DMS114 treated with DMSO at 0.1 percent for 48 hours (cell line): ENCODE measurements around the gene SURF2.
"Not testable (repeated sequence)": the region's sequence is repeated elsewhere in the genome, so short reads cannot be mapped to it uniquely, and the experiment has no call there.

Source experiments
- DNase-seq: peaks from one replicate; lab custom pipeline; 2025; ENCODE audit not compliant: unreplicated experiment; lab: John Stamatoyannopoulos, UW

Gene SURF2

DNA sequence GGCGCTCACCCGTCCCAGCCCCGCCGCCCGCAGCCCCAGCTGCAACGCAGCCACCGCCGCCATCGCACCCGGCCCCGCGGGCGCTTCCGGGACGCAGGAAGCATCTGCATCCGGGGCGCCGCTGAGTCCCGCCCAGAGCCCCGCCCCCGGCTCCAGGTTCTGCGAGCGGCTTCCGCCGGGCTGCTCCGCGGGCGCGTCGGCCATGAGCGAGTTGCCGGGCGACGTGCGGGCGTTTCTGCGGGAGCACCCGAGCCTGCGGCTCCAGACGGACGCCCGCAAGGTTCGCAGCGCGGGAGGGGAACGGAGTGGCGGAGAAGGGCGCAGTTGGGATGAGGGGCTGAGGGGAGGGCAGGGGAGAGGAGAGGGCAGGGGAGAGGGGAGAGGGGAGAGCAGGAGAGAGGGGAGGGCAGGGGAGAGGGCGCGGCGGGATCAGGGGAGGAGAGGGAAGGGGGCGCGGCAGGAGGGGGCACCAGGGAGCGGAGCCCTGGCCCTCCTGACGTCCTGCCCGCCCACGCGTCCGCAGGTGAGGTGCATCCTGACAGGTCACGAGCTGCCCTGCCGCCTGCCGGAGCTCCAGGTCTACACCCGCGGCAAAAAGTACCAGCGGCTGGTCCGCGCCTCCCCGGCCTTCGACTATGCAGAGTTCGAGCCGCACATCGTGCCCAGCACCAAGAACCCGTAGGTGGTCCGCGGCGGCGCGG is at the start of gene SURF2, which contains the start of gene SURF1:
SURF2 (plus strand) TSS at position 160 of the 701 bp plus-strand sequence; CDS start at position 203, 43 bp downstream.
SURF1 (minus strand) TSS at position 97 of the 701 bp plus-strand sequence; CDS start at position 63, 34 bp downstream.
- DNase-seq = peak; percentile 22

DNA sequence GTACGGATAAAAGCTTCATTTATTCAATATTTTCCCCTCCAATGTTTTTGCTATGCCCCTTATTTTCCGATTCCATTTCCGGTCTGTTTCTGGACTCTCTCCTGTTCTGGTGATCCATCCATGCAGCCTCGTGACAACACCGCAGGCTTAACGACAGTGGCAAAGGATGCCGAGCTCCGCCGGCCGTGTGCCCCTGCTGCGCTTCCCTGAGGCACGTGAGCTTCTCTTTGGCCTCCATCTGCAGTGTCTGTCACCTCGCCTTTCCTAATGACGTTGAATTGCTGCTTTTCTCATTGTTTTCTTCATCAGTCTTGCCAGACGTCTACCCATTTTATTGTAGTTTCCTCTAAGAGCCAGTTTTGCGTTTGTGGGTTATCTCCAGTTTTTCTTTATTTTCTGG is 49.0 kb upstream of the SURF2 start:
- DNase-seq = no peak

DNA sequence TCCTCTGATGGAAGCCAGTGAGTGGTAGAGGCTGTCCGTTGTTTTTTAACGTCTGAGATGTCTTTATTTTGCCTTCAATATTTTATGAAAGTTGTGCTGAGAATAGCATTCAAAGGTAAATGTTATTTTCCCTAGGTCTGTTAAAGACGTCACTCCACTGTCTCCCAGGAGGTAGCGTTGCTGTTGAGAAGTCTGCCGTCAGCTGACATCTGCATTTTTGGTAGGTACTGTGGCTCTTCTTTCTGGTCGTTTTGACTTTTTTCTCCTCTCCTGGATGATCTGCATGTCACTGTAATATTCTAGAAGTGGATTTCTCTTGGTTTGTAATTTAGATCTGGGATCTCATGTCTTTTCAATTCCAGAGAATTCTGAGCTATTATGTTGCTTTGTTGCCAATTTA is 46.7 kb upstream of the SURF2 start:
- DNase-seq = no peak

DNA sequence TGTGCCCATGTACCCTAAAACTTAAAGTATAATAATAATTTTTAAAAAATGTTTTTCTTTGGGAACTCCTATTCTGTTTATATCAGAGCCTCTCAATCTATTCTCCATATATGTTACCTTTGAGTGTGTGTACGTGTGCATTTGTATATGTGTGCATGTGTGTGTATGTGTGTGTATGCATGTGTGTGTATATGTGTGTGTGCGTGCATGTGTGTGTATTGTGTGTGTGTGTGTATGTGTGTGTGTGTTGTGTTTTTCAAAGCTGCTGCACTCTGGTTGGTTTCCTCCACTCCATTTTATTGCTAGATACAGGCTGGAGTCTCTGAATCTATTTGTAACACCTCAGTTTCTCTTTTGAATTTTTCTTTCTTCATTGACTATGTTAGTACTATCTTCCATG is 40.4 kb upstream of the SURF2 start:
- DNase-seq = no peak

DNA sequence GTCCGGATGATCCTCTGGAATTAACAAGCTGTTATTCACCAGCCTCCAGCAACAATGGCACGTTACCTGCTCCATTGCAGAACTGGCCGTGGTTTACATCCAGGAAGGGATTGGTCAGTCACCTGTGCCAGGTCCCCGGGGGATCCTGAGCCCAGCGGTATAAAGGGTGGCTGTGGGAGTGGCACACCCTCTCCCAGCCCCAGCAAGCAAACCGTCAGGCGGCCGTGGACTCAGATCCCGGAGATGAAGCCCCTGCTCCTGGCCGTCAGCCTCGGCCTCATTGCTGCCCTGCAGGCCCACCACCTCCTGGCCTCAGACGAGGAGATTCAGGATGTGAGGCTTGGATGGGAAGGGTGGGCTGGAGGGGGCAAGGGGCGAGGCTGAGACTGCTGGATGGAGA is 38.8 kb upstream of the SURF2 start:
- not testable (repeated sequence) for DNase-seq

DNA sequence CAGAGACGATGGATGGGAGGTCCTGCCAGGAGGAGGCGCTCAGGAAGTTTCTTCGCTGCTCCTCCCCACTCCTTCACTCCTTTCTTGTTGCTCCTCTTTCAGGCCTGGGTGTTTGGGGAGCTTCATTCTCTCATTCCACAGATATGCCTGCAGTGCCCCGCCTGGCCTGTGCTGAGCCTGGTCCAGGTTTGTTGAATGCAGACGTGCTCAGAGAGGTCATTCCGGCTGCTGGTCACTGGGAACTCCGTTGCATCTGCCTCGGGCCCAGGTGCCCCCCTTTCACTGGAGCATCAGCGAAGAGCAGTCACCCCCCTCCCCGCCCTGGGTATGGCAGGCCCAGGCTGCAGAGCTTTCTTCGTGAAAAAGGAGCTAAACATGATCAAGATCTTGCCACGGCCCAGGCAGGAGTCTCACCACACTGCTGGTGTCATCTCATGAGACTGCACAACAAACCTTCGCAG is 35.9 kb upstream of the SURF2 start:
- no peak for DNase-seq

DNA sequence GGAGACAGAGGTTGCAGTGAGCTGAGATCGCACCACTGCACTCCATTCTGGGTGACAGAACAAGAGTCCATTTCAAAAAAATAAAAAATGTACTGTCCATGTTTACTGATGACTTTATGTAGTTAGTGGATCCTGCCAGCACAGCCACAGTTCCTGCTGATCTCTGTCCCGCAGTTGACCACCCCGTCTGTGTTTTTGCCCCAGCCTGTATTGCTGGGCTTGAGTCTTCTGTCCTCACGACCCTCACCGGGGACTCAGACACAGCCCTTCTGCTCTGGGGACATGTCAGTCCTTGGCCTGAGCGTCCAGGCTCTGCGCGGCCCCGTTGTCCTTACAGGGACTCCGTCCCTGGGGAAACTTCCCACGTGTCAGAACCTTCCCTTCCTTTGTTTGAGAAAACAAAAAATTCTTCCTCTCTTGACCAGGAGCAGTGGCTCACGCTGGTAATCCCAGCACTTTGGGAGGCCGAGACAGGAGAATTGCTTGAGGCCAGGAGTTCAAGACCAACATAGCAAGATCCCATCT is 34.9 kb upstream of the SURF2 start:
- no peak for DNase-seq

DNA sequence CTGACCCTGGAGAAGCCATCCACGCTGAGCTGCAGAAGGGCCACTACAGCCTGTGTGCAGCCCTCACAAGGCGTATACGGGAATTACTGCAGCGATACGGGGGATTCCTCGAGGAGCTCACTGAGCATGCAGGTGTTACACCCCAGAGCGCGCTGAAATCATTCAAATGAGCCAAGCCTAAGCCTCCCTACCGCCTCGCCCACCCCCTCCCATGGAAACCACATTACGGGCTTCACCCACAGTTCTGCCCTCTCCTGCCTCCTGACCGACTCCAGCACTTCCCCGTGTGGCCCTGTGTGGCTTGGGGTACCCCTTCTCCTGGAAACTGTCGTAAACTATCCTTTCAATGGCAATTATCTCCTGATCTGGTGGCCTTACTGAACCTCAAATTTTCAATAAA is 33.6 kb upstream of the SURF2 start:
- DNase-seq = no peak

DNA sequence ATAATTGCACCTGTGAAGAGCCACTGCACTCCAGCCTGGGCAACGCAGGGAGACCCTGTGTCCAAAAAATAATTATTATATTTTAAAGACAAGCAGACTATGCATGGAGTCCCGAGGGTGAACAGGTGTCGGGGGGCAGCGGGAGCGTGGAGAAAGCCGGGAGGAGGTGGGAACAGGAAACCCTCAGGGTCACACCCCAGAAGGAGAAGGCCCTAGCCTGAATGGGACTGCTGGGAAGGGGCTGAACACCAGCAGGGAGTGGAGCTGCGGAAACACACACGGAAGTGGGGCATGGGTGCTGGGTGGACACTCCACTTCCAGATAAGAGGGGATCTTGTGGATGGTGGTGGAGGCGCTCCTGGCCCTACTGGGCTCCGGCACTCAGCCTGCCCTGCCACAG is 33.1 kb upstream of the SURF2 start:
- no peak for DNase-seq

DNA sequence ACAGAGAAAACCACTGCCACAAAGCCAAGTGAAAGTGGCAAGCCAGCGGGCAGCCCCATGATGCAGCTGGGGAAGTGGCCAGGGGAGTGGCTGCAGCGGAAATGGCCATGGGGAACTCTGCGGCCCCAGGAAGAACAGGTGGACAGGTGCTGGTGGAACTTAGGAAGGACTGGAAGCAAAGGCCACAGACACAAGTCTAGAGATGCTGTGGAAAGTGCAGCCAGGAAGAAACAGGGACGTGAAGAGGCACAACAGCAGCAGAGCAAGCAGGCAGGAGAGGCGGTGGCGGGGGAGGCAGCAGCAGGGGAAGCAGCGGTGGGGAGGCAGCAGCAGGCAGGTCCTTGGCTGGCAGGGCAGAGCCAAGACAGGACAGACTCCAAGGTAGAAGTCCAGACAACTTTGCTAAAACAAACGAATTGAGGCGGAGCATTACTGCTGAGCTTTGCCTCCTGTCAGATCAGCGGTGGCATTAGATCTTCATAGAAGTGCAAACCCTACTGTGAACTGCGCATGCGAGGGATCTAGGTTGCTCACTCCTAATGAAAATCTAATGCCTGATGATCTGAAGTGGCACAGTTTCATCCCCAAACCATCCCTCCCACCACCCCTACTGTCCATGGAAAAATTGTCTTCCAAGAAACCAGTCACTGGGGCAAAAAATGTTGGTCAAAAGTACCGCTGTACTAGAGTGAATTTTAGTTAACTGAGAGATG is 32.2 kb upstream of the SURF2 start:
- DNase-seq = no peak

DNA sequence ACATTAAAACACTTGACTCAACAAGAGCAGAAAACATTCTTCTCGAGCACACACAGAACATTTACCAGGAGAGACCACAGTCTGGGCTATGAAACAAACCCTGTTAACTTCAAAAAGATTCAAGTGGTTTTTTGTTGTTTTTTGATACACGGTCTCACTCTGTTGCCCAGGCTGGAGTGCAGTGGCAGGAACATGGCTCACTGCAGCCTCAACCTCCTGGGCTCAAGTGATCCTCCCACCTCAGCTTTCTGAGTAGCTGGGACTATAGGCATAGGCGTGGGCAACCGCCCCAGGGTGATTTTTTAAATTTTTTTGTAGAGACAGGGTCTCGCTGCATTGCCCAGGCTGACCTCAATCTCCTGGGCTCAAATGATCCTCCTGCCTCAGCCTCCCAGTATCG is 29.3 kb upstream of the SURF2 start:
- not testable (repeated sequence) for DNase-seq

DNA sequence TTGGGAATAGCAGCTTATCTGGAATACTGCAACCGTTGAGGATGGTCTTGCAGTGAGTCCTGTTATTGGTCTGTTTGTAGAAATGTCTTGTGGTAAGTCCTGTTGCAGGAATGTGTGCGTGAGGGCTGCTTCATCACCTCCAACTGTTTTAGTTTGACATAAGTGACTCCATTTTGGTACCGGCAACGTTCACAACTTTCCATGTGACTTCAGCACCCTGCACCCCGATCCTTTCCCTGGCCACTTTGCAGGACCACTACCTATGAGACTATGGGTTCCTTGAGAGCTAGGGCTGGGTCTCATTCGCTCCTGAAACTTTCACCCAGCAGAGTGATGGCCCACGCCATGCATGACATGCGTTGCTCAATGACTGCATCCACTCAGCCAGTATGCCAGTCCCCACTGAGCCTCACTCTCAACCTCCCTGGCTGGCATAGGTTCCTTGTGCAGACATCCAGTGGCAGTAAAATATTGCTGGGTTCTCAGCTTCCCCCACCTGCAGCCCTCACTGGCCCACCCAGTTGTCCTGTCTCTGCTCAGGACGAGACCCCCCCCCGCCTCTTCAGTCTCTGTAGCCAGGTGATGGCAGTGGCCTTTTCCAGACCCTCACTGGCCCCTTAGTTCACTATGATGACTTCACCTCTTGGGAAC is 28.4 kb upstream of the SURF2 start:
- no peak for DNase-seq

DNA sequence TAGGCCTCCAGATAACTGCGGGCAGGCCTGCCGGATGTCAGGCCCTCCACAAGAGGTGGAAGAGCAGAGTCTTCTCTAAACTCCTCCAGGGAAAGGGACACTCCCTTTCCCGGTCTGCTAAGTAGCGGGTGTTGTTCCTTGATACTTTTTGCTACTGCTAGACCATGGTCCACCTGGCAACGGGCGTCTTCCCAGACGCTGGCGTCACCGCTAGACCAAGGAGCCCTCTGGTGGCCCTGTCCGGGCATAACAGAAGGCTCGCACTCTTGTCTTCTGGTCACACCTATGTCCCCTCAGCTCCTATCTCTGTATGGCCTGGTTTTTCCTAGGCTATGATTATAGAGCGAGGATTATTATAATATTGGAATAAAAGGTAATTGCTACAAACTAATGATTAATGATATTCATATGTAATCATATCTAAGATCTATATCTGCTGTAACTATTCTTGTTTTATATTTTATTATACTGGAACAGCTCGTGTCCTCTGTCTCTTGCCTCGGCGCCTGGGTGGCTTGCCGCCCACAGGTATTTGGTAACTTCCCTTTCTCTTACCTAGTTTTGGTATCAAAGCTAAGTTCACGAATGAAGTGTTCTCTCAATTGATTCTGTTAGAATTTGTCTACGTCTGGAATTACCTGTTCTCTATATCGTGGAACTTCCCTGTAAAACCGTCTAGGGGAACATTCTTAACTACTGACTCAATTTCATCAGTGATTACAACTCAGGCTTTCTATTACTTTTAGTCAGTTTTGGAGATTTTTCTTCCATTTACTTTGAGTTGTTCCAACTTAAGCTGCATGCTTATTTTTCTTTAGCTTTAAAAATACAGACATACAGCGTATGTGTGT is 26.8 kb upstream of the SURF2 start:
- not testable (repeated sequence) for DNase-seq

DNA sequence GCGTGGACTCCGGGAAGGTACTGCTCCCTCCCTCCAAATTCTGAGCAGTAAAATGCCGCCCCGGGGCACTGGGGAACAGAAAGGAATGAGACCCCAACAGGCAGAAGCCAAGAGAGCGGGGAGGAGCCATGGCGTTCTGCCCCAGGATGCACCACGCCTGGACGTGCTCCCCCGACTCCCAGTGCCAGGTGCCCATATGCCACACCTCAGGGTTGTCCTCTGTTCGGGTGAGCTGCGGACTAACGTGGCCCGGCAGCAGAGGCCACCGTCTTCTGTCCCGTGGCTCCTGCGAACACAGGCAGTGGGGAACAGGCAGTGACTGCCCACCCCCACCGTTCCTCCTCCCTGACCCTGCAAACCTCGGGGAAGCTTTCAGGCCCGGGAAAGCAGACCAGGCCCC is 25.1 kb upstream of the SURF2 start:
- DNase-seq = no peak

DNA sequence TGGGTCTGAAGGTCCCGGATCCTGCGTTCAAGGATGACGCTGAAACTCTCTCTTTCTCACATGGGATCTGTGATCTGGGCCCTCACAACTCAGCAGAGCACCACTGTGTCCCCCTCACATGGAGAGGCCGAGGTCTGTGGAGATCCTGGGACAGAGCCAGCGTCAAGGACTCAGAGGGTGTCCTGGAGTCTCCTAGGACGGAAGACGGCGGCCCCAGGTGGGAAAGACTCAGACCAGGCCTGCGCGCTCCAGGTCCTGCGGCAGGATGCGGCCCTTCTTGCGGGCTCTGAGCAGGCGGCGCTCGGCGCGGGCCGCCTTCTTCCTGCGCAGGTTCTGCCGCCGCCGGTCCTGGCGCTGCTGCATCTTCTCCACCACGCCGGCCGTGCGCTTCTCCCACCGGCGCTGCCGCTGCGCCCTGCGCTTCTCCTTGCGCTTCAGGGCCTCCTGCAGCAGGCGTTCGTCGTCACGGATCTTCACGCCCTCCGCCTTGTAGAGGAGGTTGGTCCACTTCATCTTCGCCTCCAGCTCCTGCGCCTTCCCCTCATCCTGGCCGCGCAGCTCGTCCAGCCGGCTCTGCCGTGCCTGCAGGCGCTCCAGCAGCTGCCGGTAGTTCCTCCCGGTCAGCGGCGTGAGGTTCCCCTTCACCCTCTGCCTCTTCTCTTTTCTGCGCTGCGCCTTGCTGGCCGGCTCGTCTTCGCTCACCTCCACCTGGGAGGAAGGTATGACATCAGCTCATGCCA is 24.5 kb upstream of the SURF2 start:
- DNase-seq = no peak

DNA sequence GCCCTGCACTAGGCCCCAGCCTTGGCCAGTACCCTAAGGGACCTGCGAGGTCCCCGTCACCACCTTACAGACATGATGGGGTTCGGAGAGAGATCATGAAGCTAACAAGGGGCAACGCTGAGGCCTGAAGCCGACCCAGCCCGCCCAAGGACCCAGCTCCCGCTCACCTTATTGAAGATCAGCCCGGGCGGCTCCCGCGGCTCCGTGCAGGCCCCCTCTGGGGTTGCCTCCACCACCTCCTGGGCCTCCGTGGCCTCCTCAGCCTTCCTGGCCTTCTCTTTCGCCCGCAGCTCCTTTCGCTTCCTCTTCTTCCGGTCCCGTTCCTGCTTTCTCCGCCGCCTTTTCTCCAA is 24.0 kb upstream of the SURF2 start:
- DNase-seq = no peak

DNA sequence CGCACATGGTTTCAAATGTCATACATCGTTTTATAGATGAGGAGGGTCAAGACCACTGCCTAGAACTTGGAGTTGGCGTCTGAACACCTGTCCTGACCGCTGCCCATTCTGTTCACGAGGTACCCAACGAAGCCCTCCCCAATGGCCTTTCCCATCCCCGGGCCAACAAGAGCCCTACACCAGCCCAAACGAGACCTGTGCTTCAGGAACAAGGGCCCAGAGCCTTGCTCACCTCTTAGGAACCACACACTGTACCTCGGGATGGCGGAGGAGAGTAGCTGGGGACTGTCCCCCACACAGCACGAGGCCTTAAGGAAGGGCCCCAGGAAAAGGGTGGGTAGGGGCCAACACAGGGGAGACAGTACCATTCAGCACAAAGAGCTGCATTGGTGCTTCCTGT is 23.3 kb upstream of the SURF2 start:
- DNase-seq = no peak

DNA sequence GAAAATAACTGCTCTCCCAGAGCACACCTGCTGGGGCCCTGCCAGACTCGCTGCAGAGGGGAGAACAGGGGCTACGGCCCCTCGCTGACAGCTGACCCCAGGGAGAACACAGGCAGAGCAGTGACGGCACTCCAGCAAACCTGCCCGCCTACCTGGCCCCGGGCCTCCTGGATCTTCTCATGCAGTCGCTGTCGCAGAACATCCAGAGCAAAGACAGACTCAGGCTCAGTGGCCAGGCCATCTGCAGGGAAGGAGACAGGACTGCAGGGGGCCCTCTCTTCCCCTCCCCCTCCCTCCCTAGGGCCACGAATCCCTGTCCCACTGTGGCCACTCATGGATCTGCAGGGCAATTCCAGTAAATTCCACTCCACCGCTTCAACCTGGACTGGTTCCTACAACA is 22.8 kb upstream of the SURF2 start:
- DNase-seq = no peak

DNA sequence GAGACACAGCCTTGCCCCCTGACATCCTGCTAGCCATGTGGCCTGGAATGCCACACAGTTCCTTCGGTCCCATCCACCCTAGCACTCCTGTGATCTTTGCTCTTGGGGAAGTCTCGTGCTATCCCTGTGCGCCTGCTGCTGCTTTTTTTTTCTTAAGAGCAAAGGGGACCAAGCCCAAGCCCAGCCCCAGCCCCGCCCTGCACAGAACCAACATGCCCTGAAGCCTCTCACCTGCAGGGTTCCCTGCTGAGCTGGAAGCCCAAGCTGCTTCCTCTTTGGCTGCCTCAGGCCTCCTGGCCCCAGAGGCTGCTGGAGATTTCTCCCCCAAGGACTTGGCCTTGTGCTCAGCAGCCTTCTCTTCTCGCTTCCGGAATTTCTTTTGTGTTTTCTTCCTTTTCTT is 22.2 kb upstream of the SURF2 start:
- no peak for DNase-seq

DNA sequence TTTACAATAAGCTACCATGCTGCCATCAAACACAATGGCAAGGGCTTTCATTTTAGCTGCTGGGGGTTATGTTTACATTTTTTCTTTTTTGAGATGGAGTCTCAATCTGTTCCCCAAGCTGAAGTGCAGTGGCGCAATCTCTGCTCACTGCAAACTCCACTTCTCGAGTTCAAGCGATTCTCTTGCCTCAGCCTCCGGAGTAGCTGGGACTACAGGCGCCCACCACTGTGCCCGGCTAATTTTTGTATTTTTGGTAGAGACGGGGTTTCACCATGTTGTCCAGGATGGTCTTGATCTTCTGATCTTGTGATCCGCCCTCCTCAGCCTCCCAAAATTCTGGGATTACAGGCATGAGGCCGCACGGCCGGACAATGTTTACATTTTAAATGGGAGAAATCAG is 21.5 kb upstream of the SURF2 start:
- DNase-seq = not testable (repeated sequence)
